Measurements from ENCODE around the gene ZFPM1. TPM values are rescaled to one million over a fixed set of nuclear protein-coding genes. Genes with fewer than 3 reads are reported as not detected.

Gene ZFPM1
- total RNA-seq, 4 donors from 2014 or later = 4.2 to 9.3 (median 5.1) TPM

DNA sequence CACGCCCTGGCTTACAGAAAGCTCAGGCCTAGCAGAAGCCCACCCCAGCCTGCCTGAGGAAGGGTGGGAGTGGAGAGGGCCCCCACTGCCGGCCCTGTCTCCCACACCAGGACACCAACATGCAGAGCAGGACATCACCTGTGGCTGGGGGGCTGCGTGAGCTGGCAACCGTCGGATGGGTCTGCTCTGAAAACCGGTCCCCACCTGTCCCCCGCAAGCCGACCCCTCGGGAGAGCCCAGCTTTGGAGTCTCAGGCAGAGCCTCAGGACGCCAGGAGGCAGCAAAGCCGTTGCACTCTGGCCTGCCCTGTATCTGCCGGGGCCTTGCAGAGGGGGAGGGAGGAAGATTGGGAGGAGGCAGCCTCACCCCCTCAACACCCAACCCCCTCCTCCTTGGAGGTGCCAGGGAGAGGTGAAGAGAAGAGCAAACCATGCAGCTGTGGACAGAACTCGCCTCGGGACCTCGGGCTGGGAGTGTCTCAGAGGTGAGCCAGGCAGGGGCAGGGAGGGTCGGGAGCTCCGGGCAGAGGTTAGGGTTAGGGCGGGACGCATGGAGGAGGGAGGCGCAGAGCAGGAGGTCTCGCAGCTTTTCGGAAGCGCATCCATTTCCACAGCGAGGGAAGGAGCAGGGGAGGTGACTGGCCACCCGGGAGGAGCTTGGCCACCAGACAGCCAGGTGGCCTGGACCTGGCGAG is 86.7 kb downstream of the ZFPM1 start:
- H3K27me3 ChIP-seq = peaks cover 47% of the 10 kb centered on the region
- no peak overlapping the region for H3K4me3 ChIP-seq
- H3K36me3 ChIP-seq = no peaks in the 10 kb centered on the region
- H3K9me3 ChIP-seq = peaks cover 14% of the 10 kb centered on the region
- no peak overlapping the region for H3K27ac ChIP-seq
- TF ChIP-seq, protein P1, sequence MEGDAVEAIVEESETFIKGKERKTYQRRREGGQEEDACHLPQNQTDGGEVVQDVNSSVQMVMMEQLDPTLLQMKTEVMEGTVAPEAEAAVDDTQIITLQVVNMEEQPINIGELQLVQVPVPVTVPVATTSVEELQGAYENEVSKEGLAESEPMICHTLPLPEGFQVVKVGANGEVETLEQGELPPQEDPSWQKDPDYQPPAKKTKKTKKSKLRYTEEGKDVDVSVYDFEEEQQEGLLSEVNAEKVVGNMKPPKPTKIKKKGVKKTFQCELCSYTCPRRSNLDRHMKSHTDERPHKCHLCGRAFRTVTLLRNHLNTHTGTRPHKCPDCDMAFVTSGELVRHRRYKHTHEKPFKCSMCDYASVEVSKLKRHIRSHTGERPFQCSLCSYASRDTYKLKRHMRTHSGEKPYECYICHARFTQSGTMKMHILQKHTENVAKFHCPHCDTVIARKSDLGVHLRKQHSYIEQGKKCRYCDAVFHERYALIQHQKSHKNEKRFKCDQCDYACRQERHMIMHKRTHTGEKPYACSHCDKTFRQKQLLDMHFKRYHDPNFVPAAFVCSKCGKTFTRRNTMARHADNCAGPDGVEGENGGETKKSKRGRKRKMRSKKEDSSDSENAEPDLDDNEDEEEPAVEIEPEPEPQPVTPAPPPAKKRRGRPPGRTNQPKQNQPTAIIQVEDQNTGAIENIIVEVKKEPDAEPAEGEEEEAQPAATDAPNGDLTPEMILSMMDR (IDR thresholded peaks at IDR 0.05) = no peak
- TF ChIP-seq POLR2A (IDR thresholded peaks at IDR 0.05) = no peak
- no peak for TF ChIP-seq POLR2AphosphoS5 (IDR thresholded peaks at IDR 0.05)
- TF ChIP-seq EP300 (IDR thresholded peaks at IDR 0.05) = no peak
- H3K4me1 ChIP-seq = peaks cover 13% of the 10 kb centered on the region
- 30% methylated on average over 15 of the region's 26 CpGs for WGBS
- DNase-seq (ENCODE audit: low spot score in 2 of 2) = no peak

DNA sequence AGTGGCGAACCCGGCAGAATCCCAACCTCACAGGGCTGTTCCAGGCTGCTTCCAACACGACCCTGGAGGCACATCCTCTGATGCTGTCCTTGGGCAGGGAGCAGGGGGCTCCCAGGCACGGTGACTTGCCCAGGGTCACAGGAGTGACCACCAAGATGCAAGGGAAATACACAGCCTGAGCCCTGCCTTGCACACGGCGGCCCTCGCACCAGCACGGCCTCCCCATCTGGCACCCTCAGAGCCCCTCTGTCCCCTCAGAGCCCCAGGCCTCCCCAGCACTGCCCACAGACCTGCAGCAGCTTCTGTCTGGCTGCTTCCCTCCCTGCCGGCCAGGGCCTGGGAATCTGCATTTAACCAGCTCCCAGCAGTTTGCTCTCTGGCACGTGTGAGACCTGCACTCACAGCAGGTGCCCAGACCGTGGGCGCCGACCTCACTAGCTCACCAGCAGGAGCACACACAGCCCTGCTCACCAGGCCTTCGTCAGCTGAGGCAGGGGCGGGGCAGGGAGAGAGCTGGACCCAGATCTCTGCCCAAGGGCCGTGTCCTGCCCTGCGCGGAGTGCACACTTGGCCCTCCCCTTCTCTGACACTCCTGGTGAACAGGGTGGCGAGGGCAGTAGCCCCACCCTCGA is 87.4 kb downstream of the ZFPM1 start:
- no peak overlapping the region for H3K4me3 ChIP-seq
- no peak for DNase-seq (ENCODE audit: low spot score in 2 of 2)
- H3K27me3 ChIP-seq = peaks cover 47% of the 10 kb centered on the region
- peaks cover 7% of the 10 kb centered on the region for H3K4me1 ChIP-seq
- H3K36me3 ChIP-seq = no peaks in the 10 kb centered on the region
- H3K27ac ChIP-seq = no peak overlapping the region
- WGBS = 81% methylated on average over 4 of the region's 20 CpGs
- H3K9me3 ChIP-seq = peaks cover 14% of the 10 kb centered on the region
- no peak for TF ChIP-seq POLR2A (IDR thresholded peaks at IDR 0.05)
- no peak for TF ChIP-seq EP300 (IDR thresholded peaks at IDR 0.05)
- TF ChIP-seq POLR2AphosphoS5 (IDR thresholded peaks at IDR 0.05) = no peak
- TF ChIP-seq, protein P1 (IDR thresholded peaks at IDR 0.05) = no peak

DNA sequence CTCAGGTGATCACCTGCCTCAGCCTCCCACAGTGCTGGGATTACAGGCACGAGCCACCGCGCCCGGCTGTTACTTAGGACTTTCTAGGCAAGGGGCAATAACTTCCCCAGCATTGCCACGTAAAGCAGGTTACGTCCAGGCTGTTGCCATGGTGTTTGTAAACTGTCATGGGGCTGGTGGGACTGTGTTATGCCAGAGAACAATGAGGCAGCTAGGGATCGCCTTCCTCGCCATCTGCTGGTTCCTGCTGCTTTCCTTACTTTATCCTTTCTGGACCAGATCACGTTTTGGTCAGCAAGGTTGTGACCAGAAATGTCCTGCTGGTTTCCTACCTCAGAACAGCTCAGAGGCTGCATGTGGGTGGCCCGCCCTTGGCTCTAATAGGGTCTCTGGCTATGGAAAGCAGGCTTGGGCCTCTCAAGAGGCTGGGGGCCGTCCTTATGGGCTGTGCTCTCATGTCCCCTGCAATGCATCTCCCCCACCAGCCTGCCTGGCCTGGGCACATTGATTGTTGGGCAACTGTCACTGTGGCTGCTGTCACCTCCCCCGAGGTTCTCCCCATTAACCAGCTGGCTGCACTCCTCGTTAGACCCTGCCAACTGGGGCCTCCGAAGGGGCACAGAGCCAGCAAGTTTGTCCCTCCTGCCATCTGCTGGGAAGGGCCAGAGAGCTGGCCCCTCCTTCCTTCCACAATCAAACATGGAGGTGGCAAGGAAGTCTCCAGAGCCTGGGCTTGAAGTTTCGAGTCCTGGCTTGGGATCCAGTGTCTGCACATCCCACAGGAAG is 88.9 kb downstream of the ZFPM1 start:
- 69% methylated on average over 14 of the region's 15 CpGs for WGBS
- TF ChIP-seq POLR2AphosphoS5 (IDR thresholded peaks at IDR 0.05) (no peak), EP300 (IDR thresholded peaks at IDR 0.05) (no peak), POLR2A (IDR thresholded peaks at IDR 0.05) (no peak)
- TF ChIP-seq, protein P1 (IDR thresholded peaks at IDR 0.05) = no peak
- H3K27ac ChIP-seq = no peak overlapping the region
- H3K4me3 ChIP-seq = no peak overlapping the region
- H3K27me3 ChIP-seq = peaks cover 57% of the 10 kb centered on the region
- no peak for DNase-seq (ENCODE audit: low spot score in 2 of 2)
- no peaks in the 10 kb centered on the region for H3K36me3 ChIP-seq
- H3K9me3 ChIP-seq = peaks cover 14% of the 10 kb centered on the region
- H3K4me1 ChIP-seq = peaks cover 3% of the 10 kb centered on the region

DNA sequence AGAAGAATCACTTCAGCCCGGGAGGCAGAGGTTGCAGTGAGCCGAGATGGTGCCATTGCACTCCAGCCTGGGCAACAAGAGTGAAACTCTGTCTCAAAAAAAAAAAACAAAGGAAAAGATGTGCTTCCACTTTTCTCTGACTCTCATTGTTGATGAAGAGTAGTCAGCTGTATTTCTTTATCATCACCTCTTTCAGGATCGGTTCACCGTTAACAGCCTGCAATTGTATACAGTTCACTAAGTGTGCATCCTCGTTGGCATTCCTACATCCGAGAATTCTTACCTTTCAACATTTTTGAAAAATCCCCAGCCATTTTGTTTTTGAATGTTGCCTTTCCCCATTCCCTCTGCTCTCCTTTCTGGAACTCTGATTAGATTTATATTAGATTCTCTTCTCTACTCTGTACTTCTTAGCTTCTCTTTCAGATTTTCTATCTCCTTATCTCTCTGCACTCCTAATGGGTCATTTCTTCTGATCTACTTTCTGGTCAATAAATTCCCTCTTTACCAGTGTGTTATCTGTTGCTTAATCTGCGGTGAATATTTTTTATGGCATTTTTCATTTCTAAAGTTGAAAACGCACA is 90.2 kb downstream of the ZFPM1 start:
- peaks cover 51% of the 10 kb centered on the region for H3K27me3 ChIP-seq
- TF ChIP-seq POLR2A (IDR thresholded peaks at IDR 0.05) = no peak
- TF ChIP-seq EP300 (IDR thresholded peaks at IDR 0.05) = no peak
- no peak for TF ChIP-seq POLR2AphosphoS5 (IDR thresholded peaks at IDR 0.05)
- TF ChIP-seq, protein P1 (IDR thresholded peaks at IDR 0.05) = no peak
- peaks cover 14% of the 10 kb centered on the region for H3K9me3 ChIP-seq
- H3K4me3 ChIP-seq = no peak overlapping the region
- no peak overlapping the region for H3K27ac ChIP-seq
- H3K36me3 ChIP-seq = no peaks in the 10 kb centered on the region
- H3K4me1 ChIP-seq = no peaks in the 10 kb centered on the region
- DNase-seq (ENCODE audit: low spot score in 2 of 2) = no peak
- 76% methylated on average over 8 of the region's 8 CpGs for WGBS

Measured in suprapubic skin (tissue), 4 donors.